GM12872 (cell line): ENCODE results near the gene ZNF224.

Experiments used
- CTCF ChIP-seq: IDR thresholded peaks from 3 replicates; pipeline ENCODE4 v1.5.1; 2011; ENCODE audit warnings: low read depth, mild to moderate bottlenecking, low read length, moderate library complexity; ENCODE audit not compliant: insufficient read depth

Gene ZNF224

GRCh38 chr19:44093931-44094765 lies at the start of gene ZNF224:
Gene ZNF224, plus strand, starts transcription at chr19:44094361. Its CDS starts 3,513 bp downstream, at chr19:44097874.
- no peak for TF ChIP-seq CTCF

- no peak for TF ChIP-seq CTCF
Measured at GRCh38 chr19:44050740-44051649, 43.2 kb upstream of the ZNF224 start.

GRCh38 chr19:44051650-44052402 lies 42.3 kb upstream of the ZNF224 start, which contains the start of gene ZNF223:
Gene ZNF223, plus strand, starts transcription at chr19:44052036. Its CDS starts 3,141 bp downstream, at chr19:44055177.
- TF ChIP-seq CTCF: no peak

- no peak for TF ChIP-seq CTCF
Measured at GRCh38 chr19:44055870-44056269, 38.3 kb upstream of the ZNF224 start.

- no peak for TF ChIP-seq CTCF
Measured at GRCh38 chr19:44059229-44059628, 34.9 kb upstream of the ZNF224 start.

GRCh38 chr19:44061038-44061437 lies 33.1 kb upstream of the ZNF224 start:
- no peak for TF ChIP-seq CTCF
